GM12892 (cell line): ENCODE results near the gene IPO9.

ENCODE experiments used
- DNase-seq: peaks from one replicate; pipeline ENCODE4 v3.0.0; 2011; ENCODE audit not compliant: insufficient read length
- FAIRE-seq: peaks from 2 replicates; lab custom pipeline; 2011; peaks lifted over from hg19 to GRCh38; lab: Jason Lieb, UNC
- POLR2A ChIP-seq: IDR thresholded peaks from 2 replicates; pipeline ENCODE4 v1.6.1; 2011; ENCODE audit warnings: low read depth, low read length, control low read depth
- POLR2AphosphoS5 ChIP-seq: IDR thresholded peaks from 2 replicates; pipeline ENCODE4 v1.6.1; 2011; ENCODE audit warnings: low read depth, low read length, control low read depth
- TAF1 ChIP-seq: IDR thresholded peaks from 2 replicates; pipeline ENCODE4 v1.6.1; 2011; ENCODE audit warnings: low read depth, mild to moderate bottlenecking, control low read depth, low read length, borderline replicate concordance

The IPO9 gene

DNA sequence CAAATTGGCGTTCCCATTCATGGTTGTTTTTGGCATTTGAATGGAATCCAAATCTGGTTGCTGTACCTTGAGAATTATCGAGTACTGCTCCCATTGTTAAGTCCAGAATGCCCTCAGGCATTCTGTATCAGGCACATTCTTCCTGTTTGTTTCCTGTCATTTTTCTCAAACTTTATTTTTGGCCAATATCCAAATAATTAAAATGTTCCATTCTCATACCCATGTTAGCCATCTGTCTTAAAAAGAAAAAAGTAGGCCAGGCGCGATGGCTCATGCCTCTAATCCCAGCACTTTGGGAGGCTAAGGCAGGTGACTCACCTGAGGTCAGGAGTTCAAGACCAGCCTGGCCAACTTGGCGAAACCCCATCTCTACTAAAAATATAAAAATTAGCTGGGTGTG is 30.5 kb downstream of the IPO9 start:
- FAIRE-seq (no peak), DNase-seq (no peak)
- TF ChIP-seq POLR2A: no peak
- no peak for TF ChIP-seq TAF1
- TF ChIP-seq POLR2AphosphoS5: no peak

DNA sequence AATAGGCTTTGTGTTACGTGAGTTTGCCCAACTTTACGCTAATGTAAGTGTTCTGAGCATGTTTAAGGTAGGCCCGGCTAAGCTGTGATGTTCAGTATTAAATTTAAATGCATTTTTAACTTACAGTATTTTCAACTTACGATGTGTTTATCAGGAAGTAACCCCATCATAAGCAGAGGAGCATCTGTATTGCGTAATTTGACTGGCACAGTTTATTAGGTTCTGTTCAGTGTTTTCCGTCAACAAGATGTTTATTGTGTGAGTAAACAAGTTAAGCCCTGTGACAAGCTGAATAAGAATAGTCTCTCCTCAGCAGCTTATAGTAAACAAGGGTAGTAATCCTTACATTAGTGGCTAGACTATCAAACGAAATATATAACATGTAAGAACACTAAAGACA is 32.5 kb downstream of the IPO9 start:
- no peak for DNase-seq
- TF ChIP-seq POLR2A: no peak
- TF ChIP-seq POLR2AphosphoS5: no peak
- no peak for TF ChIP-seq TAF1
- FAIRE-seq: peak; percentile 33

DNA sequence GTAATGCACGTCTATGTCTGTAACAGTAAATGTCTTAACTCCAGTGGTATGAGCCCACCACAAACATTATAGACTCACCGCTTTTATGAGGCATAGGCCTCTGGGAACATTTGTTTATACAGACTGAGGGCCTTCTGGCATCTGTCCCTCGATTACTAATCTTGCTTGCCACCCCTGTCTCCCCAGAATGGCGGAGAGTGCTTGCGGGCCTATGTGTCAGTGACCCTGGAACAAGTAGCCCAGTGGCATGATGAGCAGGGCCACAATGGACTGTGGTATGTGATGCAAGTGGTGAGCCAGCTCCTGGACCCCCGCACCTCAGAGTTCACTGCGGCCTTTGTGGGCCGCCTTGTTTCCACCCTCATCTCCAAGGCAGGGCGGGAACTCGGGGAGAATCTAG is 41.4 kb downstream of the IPO9 start:
- DNase-seq: no peak
- TF ChIP-seq TAF1 (no peak), POLR2AphosphoS5 (no peak), POLR2A (no peak)
- no peak for FAIRE-seq

DNA sequence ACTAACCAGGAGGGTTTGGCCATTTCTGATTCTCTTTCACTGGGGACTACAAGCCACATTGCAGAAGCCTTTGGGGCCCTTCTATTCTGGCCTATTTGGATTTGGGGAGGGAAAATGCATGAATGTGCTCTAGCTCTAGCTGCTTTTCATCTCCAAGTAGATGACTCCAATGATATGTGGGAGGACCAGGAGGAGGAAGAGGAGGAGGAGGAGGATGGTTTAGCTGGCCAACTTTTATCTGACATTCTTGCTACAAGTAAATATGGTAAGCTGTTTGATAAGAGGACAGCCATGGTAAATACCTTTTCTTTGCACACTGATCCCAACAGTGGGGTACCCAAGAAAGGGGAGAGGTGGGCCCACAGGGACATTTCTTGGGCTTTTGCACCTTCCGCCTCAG is 45.7 kb downstream of the IPO9 start:
- no peak for DNase-seq
- TF ChIP-seq POLR2AphosphoS5 (no peak), POLR2A (no peak), TAF1 (no peak)
- no peak for FAIRE-seq

DNA sequence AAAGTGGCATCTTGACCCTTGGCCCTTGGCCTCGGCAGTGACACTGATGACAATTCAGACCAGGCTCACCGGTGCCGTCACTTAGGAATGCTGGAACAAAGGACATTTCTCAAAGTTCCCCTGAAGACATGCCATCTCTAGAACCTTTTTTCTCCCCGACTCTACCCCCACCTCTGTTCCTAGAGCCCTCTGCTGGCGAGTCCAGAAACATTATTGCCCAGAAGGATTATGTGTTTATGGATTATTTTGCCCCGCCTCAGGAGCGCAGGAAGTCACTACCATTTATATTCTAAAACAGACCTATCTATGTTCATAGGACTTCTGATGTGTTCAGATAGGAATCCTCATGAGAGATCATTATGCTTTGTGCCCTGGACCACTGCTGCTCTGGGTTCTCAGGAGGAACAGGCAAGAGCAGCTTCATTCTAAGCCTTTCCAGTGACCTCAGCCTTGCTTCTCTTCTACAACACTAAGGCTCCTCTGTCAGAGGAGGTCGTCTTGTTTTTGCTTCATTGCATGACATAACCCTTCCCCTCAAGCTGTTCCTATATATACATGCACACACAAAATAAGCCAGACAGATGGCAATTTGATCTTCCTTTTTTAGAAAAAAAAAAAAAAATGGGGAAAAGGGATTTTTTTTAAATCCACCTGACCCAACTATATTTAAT is 47.3 kb downstream of the IPO9 start:
- no peak for TF ChIP-seq TAF1
- DNase-seq (no peak), FAIRE-seq (no peak)

DNA sequence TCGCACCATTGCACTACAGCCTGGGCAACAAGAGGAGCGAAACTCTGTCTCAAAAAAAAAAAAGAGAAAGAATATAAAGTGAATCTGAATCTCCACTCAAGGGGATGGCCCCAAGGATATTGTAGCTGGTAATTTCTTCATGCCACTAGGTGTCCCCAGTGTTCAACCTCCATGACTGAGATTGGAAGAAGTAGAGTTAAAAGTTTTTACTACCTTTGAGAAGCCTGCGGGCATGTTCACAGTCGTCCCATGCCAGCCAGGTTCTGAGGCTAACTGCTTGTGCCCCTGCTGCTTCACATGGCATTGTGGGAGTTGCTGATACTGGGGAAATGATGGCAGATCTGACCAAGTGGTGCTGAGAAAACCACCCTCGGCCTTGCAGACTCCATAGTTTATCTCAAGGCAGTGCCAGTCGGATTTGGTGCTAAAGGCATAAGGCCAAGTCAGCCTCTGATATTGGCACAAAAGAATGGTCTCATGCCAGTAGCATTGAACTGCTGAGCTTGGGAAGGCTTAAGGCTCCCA is 49.0 kb downstream of the IPO9 start:
- DNase-seq (no peak), FAIRE-seq (peak; percentile 82)
- no peak for TF ChIP-seq POLR2A
- TF ChIP-seq TAF1: no peak
- TF ChIP-seq POLR2AphosphoS5: no peak

DNA sequence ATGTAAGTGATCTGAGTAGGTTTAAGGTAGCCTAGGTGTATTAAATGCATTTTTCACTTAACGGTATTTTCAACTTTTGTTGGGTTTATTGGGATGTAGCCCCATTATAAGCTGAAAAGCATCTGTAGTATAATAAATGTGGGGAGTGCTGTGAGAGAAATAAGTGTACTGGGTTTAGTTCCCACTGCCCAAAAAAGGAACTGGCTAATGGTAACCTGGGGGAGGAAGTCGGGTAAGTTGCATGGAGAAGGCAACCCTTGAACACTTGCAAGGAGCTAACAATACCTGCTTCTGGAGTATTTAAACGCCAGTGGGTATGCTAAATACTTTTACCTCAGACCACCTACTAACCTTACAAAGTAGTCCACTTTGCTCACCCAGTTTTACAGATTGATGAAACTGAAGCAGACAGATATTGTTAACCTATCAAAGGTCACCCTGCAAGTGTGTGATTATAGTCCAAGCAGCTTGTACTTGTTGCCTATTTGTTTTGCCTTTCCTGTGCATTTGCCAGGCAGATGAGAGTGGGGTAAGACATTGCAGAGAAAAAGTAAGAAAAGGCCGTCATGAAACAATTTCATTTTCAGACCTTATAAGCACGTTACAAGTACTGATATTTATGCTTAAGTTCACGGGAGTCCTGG is 52.1 kb downstream of the IPO9 start:
- no peak for TF ChIP-seq POLR2A
- no peak for TF ChIP-seq TAF1
- no peak for TF ChIP-seq POLR2AphosphoS5
- FAIRE-seq: no peak
- no peak for DNase-seq

DNA sequence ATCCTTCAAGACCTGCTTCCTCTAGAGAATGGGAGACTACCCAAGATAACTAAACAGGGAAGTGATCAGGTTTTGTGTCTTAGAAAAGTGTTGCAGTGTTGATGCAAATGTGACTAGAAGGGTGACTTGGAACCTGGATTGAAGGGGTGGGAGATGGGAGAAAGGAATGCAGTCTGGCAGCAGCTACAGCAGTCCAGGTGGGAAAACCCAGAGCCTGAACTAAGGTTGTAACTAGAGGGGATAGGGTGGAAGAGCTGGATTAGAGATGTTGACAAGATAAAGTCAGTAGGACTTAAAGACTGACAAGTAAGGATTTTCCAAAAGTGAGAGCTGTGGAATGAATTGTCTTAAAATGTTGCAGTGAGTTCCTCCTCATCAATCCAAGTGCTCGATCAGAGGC is 52.7 kb downstream of the IPO9 start:
- no peak for FAIRE-seq
- no peak for DNase-seq
- no peak for TF ChIP-seq TAF1
- TF ChIP-seq POLR2A: no peak
- no peak for TF ChIP-seq POLR2AphosphoS5

DNA sequence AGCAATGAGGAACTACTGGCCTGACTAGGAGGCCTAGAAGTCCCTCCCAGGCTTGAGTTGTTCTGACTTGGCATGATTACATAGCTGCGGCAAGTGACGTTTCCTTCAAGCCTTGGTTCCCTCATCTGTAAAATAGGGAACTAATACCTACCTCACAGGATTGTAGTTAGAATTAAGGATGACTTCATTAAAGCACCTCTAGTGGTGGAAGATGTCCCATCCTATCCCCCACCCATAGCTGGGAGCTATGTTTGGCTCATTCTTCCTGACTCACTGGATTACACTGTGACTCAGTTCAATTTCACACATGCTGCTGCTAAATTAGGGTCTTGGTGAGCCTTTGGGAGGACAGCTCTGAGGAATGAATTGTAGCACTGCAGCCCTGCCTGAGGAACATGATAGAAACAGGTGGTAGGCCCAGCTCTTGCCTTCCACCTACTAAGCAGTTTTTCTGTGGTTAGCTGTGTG is 53.7 kb downstream of the IPO9 start:
- FAIRE-seq (peak; percentile 48), DNase-seq (no peak)
- 0 out of 2 replicates have a peak, but pooled peaks have one; percentile 20 for TF ChIP-seq POLR2AphosphoS5
- TF ChIP-seq POLR2A: no peak

DNA sequence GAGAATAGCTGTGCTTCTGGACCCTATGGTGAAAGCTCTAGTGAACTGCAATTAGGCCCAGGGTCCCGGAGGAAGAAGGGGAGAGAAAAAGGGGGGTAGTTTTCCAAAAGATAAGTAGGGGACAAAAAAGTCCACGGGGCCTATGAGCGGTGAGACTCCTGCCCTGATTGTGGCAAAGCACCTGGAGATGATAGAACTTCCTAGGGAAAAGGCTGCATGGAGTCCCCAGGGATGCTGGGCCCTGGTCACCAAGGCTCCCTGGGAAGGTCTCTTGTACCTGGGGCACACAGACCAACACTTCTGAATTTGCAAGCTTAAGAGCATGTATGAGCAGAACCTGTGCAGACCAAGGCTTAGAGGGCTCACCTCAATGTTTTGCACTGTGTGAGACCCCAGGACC is 54.3 kb downstream of the IPO9 start:
- TF ChIP-seq TAF1 (no peak), POLR2A (no peak), POLR2AphosphoS5 (no peak)
- FAIRE-seq (no peak), DNase-seq (no peak)

DNA sequence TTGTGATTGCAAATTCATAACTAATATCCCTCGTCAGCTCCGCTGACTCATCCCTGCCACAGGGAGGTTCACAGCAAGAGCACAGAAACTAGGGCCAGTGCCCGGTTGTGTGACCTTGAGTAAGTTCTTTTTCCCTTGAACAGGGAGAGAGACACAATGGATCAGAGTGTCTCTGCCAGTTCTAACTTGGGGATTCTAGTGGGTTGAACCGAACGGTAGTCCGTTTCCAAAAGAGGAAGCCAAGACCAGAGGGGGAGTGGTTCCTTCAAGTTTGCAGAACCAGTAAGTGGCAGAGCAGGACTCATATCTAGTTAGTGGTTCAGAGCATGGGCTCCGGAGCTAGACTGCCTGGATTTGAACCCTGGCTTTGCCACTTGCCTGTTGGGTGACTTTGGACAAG is 54.8 kb downstream of the IPO9 start:
- DNase-seq: no peak
- no peak for TF ChIP-seq POLR2A
- FAIRE-seq: no peak

DNA sequence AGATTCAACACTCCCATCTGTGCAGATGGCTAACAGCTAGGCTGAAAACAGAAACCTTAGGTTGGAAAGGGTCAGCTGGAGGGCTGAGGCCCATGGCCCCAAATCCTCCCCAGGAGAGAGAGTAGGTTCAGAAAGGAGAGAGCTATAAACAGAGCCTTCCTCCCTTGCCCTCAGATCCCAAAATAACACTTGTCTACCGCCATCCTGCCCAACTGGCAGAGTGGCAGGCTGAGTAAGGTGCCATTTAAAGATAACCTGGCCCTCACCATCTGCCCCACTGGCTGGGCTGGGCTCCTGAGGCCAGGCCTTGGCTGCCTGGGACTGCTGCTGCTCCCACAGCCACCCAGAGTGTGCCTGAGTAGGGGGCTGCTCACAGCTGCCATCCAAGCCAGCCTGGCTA is 55.5 kb downstream of the IPO9 start:
- DNase-seq (no peak), FAIRE-seq (no peak)
- TF ChIP-seq POLR2AphosphoS5: no peak
- TF ChIP-seq POLR2A: no peak
- no peak for TF ChIP-seq TAF1

DNA sequence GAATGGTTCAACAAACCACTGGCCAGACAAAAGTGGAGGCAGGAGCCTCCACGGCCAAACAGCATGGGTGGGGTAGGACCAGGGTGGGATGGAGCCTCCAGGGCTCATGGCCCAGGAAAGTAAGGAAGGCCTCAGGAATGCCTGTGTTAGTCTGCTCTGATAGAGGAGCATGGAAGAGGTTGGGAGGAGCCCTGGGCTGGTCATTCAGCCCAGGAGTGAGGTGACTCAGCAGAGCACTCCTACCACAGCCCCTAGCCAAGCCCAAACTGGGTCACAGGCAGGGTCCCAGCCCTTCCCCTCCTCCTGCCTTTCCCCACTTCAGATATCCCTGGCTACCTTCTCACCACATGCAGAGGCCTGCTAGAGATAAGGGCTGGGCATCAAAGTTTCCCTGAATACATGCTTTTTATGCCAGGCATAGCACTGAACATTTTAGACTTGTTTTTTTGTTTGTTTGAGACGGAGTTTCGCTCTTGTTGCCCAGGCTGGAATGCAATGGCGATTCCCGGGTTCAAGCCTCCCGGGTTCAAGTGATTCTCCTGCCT is 56.6 kb downstream of the IPO9 start:
- no peak for DNase-seq

More for the DNA sequence above, 56.6 kb downstream of the IPO9 start:
- no peak for FAIRE-seq
- TF ChIP-seq POLR2AphosphoS5 (no peak), TAF1 (no peak), POLR2A (no peak)
